MM.1S (cell line): Measurements from ENCODE around the gene FAM180A.

ENCODE experiments used
- DNase-seq: peaks from one replicate; pipeline ENCODE4 v3.0.0-alpha.2; 2015
- H2AFZ ChIP-seq: fragments of 300-600 bp; sonication (generic); 2 replicates; pipeline ENCODE4 v1.6.0; 2016; ENCODE audit warnings: antibody characterized with exemption, low read length
- H3F3A ChIP-seq: fragments of 300-600 bp; sonication (generic); 2 replicates; pipeline ENCODE4 v1.6.1; 2016; ENCODE audit warnings: mild to moderate bottlenecking, antibody characterized with exemption, low read length, moderate library complexity, mixed read lengths; ENCODE audit not compliant: insufficient read depth
- H3K27ac ChIP-seq: fragments of 300-600 bp; sonication (generic); 2 replicates; pipeline ENCODE4 v1.5.1; 2016; ENCODE audit warnings: mild to moderate bottlenecking, low read length
- H3K27me3 ChIP-seq: fragments of 300-600 bp; sonication (generic); replicated peaks from 2 replicates; pipeline ENCODE4 v1.6.0; 2016; ENCODE audit warnings: low read length; ENCODE audit not compliant: insufficient read depth
- H3K36me3 ChIP-seq: fragments of 300-600 bp; sonication (generic); replicated peaks from 2 replicates; pipeline ENCODE4 v1.6.1; 2016; ENCODE audit warnings: mild to moderate bottlenecking, low read length, mixed read lengths; ENCODE audit not compliant: insufficient read depth
- H3K4me1 ChIP-seq: fragments of 300-600 bp; sonication (generic); 2 replicates; pipeline ENCODE4 v1.6.1; 2016; ENCODE audit warnings: low read length, mixed read lengths
- H3K4me2 ChIP-seq: fragments of 300-600 bp; sonication (generic); 2 replicates; pipeline ENCODE4 v1.6.0; 2016; ENCODE audit warnings: low read depth, low read length
- H3K4me3 ChIP-seq: fragments of 300-600 bp; sonication (generic); 2 replicates; pipeline ENCODE4 v1.5.1; 2016; ENCODE audit warnings: low read length, mixed read lengths
- H3K79me2 ChIP-seq: fragments of 300-600 bp; sonication (generic); 2 replicates; pipeline ENCODE4 v1.6.1; 2016; ENCODE audit warnings: mixed run types, low read length, mixed read lengths
- H3K9ac ChIP-seq: fragments of 300-600 bp; sonication (generic); 2 replicates; pipeline ENCODE4 v1.6.1; 2016; ENCODE audit warnings: low read length, mixed read lengths
- H3K9me2 ChIP-seq: fragments of 300-600 bp; sonication (generic); replicated peaks from 2 replicates; pipeline ENCODE4 v1.6.1; 2016; ENCODE audit warnings: mild to moderate bottlenecking, low read length, mixed read lengths; ENCODE audit not compliant: insufficient read depth
- H3K9me3 ChIP-seq: fragments of 300-600 bp; sonication (generic); replicated peaks from 2 replicates; pipeline ENCODE4 v1.6.1; 2016; ENCODE audit warnings: mild to moderate bottlenecking, low read length, mixed read lengths; ENCODE audit not compliant: insufficient read depth
- H4K20me1 ChIP-seq: fragments of 300-600 bp; sonication (generic); 2 replicates; pipeline ENCODE4 v1.6.1; 2016; ENCODE audit warnings: mild to moderate bottlenecking, low read length, moderate library complexity, mixed read lengths; ENCODE audit not compliant: insufficient read depth
- EZH2 ChIP-seq: fragments of 300-600 bp; sonication (generic); optimal IDR thresholded peaks from 2 replicates; pipeline ENCODE3; 2017; ENCODE audit warnings: low read depth, mild to moderate bottlenecking, antibody characterized with exemption, low read length, mixed read lengths
- EZH2phosphoT487 ChIP-seq: fragments of 300-600 bp; sonication (generic); IDR thresholded peaks from 2 replicates; pipeline ENCODE4 v1.6.1; 2018; ENCODE audit warnings: antibody characterized with exemption, low read length
- TF ChIP-seq, protein P1 (sequence below): fragments of 300-600 bp; sonication (generic); IDR thresholded peaks from 2 replicates; pipeline ENCODE4 v1.5.1; 2016; ENCODE audit warnings: antibody characterized with exemption, low read length, mixed read lengths

The FAM180A gene

DNA sequence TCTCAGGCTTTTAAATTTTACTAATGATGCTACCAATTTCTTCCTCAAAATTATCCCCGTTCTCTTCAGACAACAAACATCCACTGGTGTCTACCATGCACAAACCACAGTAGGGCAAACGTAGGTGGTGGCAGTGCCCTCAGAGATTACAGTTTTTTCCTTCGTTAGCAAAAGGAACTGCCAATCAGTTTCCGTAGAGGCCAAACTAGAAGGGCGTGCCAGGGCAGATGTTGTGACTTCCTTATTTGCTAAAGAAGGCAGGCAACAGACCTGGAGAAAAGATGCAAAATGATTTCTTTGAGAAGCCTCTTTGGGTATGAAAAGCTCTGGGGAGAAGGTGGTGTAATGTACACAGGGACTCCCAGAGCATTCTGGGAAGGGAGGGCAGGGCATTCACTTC, 7.6 kb upstream of the FAM180A start:
- H3K9ac ChIP-seq: no peak overlapping the region
- H3K9me2 ChIP-seq: no peaks in the 10 kb centered on the region
- H3K36me3 ChIP-seq: no peaks in the 10 kb centered on the region
- H3K27ac ChIP-seq: no peak overlapping the region
- H3K27me3 ChIP-seq: no peaks in the 10 kb centered on the region
- TF ChIP-seq, protein P1, sequence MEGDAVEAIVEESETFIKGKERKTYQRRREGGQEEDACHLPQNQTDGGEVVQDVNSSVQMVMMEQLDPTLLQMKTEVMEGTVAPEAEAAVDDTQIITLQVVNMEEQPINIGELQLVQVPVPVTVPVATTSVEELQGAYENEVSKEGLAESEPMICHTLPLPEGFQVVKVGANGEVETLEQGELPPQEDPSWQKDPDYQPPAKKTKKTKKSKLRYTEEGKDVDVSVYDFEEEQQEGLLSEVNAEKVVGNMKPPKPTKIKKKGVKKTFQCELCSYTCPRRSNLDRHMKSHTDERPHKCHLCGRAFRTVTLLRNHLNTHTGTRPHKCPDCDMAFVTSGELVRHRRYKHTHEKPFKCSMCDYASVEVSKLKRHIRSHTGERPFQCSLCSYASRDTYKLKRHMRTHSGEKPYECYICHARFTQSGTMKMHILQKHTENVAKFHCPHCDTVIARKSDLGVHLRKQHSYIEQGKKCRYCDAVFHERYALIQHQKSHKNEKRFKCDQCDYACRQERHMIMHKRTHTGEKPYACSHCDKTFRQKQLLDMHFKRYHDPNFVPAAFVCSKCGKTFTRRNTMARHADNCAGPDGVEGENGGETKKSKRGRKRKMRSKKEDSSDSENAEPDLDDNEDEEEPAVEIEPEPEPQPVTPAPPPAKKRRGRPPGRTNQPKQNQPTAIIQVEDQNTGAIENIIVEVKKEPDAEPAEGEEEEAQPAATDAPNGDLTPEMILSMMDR: no peak
- TF ChIP-seq EZH2 (no peak), EZH2phosphoT487 (no peak)
- H3F3A ChIP-seq: no peaks in the 10 kb centered on the region
- H2AFZ ChIP-seq: no peak overlapping the region
- no peak overlapping the region for H3K4me3 ChIP-seq
- no peaks in the 10 kb centered on the region for H3K4me1 ChIP-seq
- no peak overlapping the region for H3K4me2 ChIP-seq
- H3K79me2 ChIP-seq: no peaks in the 10 kb centered on the region
- no peaks in the 10 kb centered on the region for H3K9me3 ChIP-seq
- DNase-seq: no peak
- no peaks in the 10 kb centered on the region for H4K20me1 ChIP-seq

DNA sequence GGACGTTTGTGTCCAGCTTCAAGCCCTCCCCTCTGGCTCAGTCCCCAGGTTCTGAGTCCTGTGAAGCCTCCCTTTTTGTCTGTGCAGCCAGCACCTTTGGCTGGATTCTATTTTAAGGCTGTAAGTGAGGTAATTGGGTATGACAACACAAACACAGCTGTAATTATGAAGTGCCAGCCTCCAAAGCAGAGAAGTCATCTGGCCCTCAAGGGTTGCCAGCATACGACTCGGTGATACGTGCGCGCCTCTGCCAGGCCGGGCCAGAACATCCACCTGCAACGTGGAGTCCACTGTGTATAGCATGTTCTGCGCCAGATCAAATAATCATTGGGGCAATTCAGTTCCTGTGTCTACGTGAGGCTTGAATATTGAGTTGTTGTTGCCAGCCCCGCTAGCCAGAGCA, 6.7 kb upstream of the FAM180A start:
- Histone ChIP-seq H3F3A (no peaks in the 10 kb centered on the region), H2AFZ (no peak overlapping the region), H3K4me2 (no peak overlapping the region), H3K79me2 (no peaks in the 10 kb centered on the region), H3K27me3 (no peaks in the 10 kb centered on the region), H3K9me2 (no peaks in the 10 kb centered on the region), H3K27ac (no peak overlapping the region), H3K9ac (no peak overlapping the region), H4K20me1 (no peaks in the 10 kb centered on the region), H3K36me3 (no peaks in the 10 kb centered on the region), H3K4me3 (no peak overlapping the region), H3K4me1 (no peaks in the 10 kb centered on the region), H3K9me3 (no peaks in the 10 kb centered on the region)
- TF ChIP-seq EZH2: no peak
- TF ChIP-seq, protein P1: no peak
- TF ChIP-seq EZH2phosphoT487: no peak
- no peak for DNase-seq

DNA sequence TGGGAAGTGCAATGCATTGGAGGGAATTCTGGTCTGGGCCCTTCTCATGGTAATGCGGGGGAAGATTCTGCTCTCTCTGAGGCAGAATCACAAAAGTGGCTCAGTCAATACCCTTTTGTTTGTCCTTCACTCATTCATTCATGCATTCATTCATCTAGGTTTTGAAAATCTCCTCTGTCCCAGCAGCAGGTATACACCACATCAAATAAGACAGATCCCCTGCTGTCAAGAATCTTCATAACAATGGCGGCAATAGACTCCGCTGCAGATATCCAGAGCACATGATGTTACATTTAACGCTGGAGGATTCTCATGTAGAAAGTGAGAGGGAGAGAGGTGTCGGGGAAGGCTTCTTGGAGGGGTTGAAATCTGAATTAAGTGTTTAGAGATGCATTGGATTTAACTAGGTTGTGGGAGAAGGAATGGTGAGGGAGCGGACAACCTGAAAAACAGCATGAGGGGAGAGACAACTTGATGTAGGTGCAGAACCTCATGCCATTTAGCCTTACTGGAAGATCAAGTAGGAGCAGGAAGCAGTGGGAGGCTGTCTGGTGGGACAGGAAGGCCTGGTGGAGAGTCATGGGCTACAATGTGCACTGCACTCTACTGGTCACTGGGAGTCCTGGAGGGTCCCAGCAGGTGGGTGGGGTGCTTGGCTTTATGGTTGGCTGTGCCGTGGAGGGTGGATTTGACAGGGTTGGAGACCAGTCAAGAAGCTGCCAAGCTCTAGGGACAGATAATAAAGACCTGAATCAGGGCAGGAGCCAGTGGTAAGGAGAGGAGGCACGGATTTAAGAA, 5.2 kb upstream of the FAM180A start:
- Histone ChIP-seq H3K27me3 (no peaks in the 10 kb centered on the region), H3K9me2 (no peaks in the 10 kb centered on the region), H3K4me3 (no peak overlapping the region), H3K9ac (no peak overlapping the region), H3K9me3 (no peaks in the 10 kb centered on the region), H4K20me1 (no peaks in the 10 kb centered on the region), H3K79me2 (no peaks in the 10 kb centered on the region), H3K36me3 (no peaks in the 10 kb centered on the region), H3K4me1 (no peaks in the 10 kb centered on the region), H3K4me2 (no peak overlapping the region), H3F3A (no peaks in the 10 kb centered on the region), H3K27ac (no peak overlapping the region), H2AFZ (no peak overlapping the region)
- DNase-seq: no peak
- TF ChIP-seq, protein P1: no peak
- TF ChIP-seq EZH2 (no peak), EZH2phosphoT487 (no peak)
